OCI-LY7 (cell line): ENCODE results near the gene LLGL1. TPM values are rescaled to one million over a fixed set of nuclear protein-coding genes. Genes with fewer than 3 reads are reported as not detected.

Source experiments
- BruUV-seq: library from RNA; stranded (reverse); fragments of 400-500 nt; replicated peaks from 2 replicates; lab custom pipeline; 2021; lab: Mats Ljungman, UMichigan
- CTCF ChIA-PET: fragments of 300-600 bp; sonication (Branson Sonifier 250); formaldehyde crosslinking; loops from one replicate; lab custom pipeline; 2022; ENCODE audit warnings: antibody characterized with exemption; ENCODE audit not compliant: unreplicated experiment; lab: Charles Lee
- POLR2A ChIA-PET: fragments of 300-600 bp; sonication (Branson Sonifier 250); formaldehyde crosslinking; loops from one replicate; lab custom pipeline; 2022; ENCODE audit warnings: antibody characterized with exemption; lab: Charles Lee
- DNase-seq: peaks from one replicate; pipeline ENCODE4 v3.0.0-alpha.2; 2015; ENCODE audit warnings: low spot score
- H2AFZ ChIP-seq: fragments of 200-600 bp; sonication (generic), shearing (Covaris generic); 2 replicates; pipeline ENCODE4 v1.6.1; 2014; ENCODE audit warnings: mild to moderate bottlenecking, antibody characterized with exemption, low read length, moderate library complexity
- H3K27ac ChIP-seq: fragments of 200-600 bp; sonication (generic); 2 replicates; pipeline ENCODE4 v1.5.1; 2014; ENCODE audit warnings: mixed run types, low read depth, mild to moderate bottlenecking, moderate library complexity, low read length, inconsistent platforms; ENCODE audit not compliant: poor library complexity, severe bottlenecking
- H3K36me3 ChIP-seq: fragments of 200-600 bp; sonication (generic); 2 replicates; pipeline ENCODE4 v1.6.1; 2014; ENCODE audit warnings: mild to moderate bottlenecking, antibody characterized with exemption, low read length, moderate library complexity, mixed read lengths; ENCODE audit not compliant: insufficient read depth
- H3K4me1 ChIP-seq: fragments of 200-600 bp; sonication (generic); 2 replicates; pipeline ENCODE4 v1.5.1; 2014; ENCODE audit warnings: mild to moderate bottlenecking, low read length; ENCODE audit not compliant: insufficient read depth, poor library complexity, severe bottlenecking
- H3K4me2 ChIP-seq: fragments of 200-600 bp; sonication (generic); 2 replicates; pipeline ENCODE4 v1.6.1; 2014; ENCODE audit warnings: mild to moderate bottlenecking, low read length
- H3K4me3 ChIP-seq: fragments of 200-600 bp; sonication (generic); 2 replicates; pipeline ENCODE4 v1.5.1; 2014; ENCODE audit warnings: mild to moderate bottlenecking, low read depth, low read length; ENCODE audit not compliant: poor library complexity, severe bottlenecking
- H3K79me2 ChIP-seq: fragments of 200-600 bp; sonication (generic); 2 replicates; pipeline ENCODE4 v1.6.1; 2016; ENCODE audit warnings: low read depth, mild to moderate bottlenecking, low read length, moderate library complexity, mixed read lengths; ENCODE audit not compliant: insufficient read depth
- H3K9me2 ChIP-seq: fragments of 200-600 bp; sonication (generic); 2 replicates; pipeline ENCODE4 v1.6.1; 2016; ENCODE audit warnings: mild to moderate bottlenecking, low read length, mixed read lengths; ENCODE audit not compliant: insufficient read depth
- H3K9me3 ChIP-seq: fragments of 200-600 bp; sonication (generic); 2 replicates; pipeline ENCODE4 v1.6.1; 2014; ENCODE audit warnings: mild to moderate bottlenecking, mixed run types, low read length, mixed read lengths
- H4K20me1 ChIP-seq: fragments of 200-600 bp; sonication (generic); 2 replicates; pipeline ENCODE4 v1.6.1; 2014; ENCODE audit warnings: mild to moderate bottlenecking, antibody characterized with exemption, low read length, moderate library complexity, mixed read lengths; ENCODE audit not compliant: insufficient read depth
- EZH2phosphoT487 ChIP-seq: fragments of 200-600 bp; sonication (generic); IDR thresholded peaks from 2 replicates; pipeline ENCODE4 v1.6.1; 2018; ENCODE audit warnings: low read depth, borderline replicate concordance, mild to moderate bottlenecking, mixed run types, antibody characterized with exemption, low read length, moderate library complexity, mixed read lengths
- intact Hi-C: fragments of 100-400 bp; cut with micrococcal nuclease; formaldehyde crosslinking; loops from one replicate; pipeline ENCODE4 v1.10.0; 2022; ENCODE audit not compliant: unreplicated experiment
- total RNA-seq, 2 experiments: library from RNA; depleted of rRNA in 1 of 2; stranded (reverse); fragments of >200 nt in 1 of 2; shearing (Covaris generic) in 1 of 2; gene quantifications; 2 replicates each; pipeline ENCODE4 v1.2.3, GENCODE V29; 2014 to 2022
- TF ChIP-seq, protein P1 (sequence below): fragments of 200-600 bp; sonication (generic); conservative IDR thresholded peaks from 2 replicates; pipeline ENCODE4 v1.5.1; 2014; ENCODE audit warnings: mild to moderate bottlenecking, antibody characterized with exemption, low read length, moderate library complexity, mixed read lengths

The LLGL1 gene
- total RNA-seq, 2 experiments from 2014 or later = 14.1 to 19.9 TPM

DNA sequence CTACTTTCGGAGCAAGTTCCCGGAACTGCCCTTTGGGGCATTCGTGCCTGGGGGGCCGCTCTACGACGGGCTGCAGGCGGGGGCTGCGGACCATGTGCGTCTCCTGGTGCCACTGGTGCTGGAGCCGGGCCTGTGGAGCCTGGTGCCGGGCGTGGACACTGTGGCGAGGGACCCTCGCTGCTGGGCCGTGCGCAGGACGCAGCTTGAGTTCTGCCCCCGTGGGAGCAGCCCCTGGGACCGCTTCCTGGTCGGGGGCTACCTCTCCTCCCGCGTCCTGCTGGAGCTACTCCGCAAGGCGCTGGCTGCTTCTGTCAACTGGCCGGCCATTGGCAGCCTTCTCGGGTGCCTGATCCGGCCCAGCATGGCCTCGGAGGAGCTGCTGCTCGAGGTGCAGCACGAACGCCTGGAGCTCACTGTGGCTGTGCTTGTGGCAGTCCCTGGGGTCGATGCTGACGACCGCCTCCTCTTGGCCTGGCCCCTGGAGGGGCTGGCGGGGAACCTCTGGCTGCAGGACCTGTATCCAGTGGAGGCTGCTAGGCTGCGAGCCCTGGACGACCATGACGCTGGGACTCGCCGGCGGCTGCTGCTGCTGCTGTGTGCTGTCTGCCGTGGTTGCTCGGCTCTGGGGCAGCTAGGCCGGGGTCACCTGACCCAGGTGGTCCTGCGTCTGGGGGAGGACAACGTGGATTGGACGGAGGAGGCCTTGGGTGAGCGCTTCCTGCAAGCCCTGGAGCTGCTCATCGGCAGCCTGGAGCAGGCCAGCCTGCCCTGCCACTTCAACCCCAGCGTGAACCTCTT lies 38.6 kb downstream of the LLGL1 start:
- H3K79me2 ChIP-seq = no peaks in the 10 kb centered on the region
- no peaks in the 10 kb centered on the region for H4K20me1 ChIP-seq
- H3K9me2 ChIP-seq = no peaks in the 10 kb centered on the region
- no peak overlapping the region for H2AFZ ChIP-seq
- ChIA-PET CTCF (no interaction called here), POLR2A (no interaction called here)
- H3K4me1 ChIP-seq = peaks cover 18% of the 10 kb centered on the region
- no peak overlapping the region for H3K27ac ChIP-seq
- H3K4me3 ChIP-seq = no peak overlapping the region
- no peak for TF ChIP-seq EZH2phosphoT487
- TF ChIP-seq, protein P1, sequence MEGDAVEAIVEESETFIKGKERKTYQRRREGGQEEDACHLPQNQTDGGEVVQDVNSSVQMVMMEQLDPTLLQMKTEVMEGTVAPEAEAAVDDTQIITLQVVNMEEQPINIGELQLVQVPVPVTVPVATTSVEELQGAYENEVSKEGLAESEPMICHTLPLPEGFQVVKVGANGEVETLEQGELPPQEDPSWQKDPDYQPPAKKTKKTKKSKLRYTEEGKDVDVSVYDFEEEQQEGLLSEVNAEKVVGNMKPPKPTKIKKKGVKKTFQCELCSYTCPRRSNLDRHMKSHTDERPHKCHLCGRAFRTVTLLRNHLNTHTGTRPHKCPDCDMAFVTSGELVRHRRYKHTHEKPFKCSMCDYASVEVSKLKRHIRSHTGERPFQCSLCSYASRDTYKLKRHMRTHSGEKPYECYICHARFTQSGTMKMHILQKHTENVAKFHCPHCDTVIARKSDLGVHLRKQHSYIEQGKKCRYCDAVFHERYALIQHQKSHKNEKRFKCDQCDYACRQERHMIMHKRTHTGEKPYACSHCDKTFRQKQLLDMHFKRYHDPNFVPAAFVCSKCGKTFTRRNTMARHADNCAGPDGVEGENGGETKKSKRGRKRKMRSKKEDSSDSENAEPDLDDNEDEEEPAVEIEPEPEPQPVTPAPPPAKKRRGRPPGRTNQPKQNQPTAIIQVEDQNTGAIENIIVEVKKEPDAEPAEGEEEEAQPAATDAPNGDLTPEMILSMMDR = no peak
- intact Hi-C loops = no loop called here
- DNase-seq = no peak
- H3K9me3 ChIP-seq = no peaks in the 10 kb centered on the region
- H3K4me2 ChIP-seq = no peak overlapping the region
- H3K36me3 ChIP-seq = no peaks in the 10 kb centered on the region; the same call in 1 of the 2 replicates
- no TSS peak for BruUV-seq

DNA sequence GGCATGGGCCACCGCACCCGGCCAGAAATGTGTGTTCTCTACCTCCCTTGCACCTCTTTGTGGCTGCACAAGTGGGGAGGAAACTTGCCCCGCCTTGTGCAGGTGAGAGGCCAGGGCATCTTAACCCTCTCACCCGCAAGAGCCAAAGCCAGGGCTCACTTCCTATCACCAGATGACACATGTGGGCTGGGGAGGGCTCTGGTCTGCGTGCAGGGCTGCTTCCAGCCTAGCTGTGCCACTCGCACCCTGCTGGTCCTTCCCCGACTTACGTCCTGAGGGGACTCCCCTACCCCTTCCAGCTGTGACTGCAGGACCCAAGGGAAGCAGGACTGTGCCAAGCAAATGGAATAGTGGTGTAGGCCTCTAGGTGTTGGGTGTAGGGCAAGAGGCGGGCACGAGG lies 41.9 kb downstream of the LLGL1 start:
- ChIA-PET POLR2A (interaction anchor here (0.6 kb wide), 1 partner anchor 1826 kb away, joined by 3 read pairs; no protein-coding TSS in a partner anchor), CTCF (no interaction called here)
- Histone ChIP-seq H3K79me2 (no peaks in the 10 kb centered on the region), H3K9me3 (no peaks in the 10 kb centered on the region), H4K20me1 (no peaks in the 10 kb centered on the region), H3K36me3 (peaks cover 14% of the 10 kb centered on the region; the same call in 1 of the 2 replicates), H3K27ac (no peak overlapping the region), H3K4me1 (no peaks in the 10 kb centered on the region), H3K4me3 (no peak overlapping the region), H3K4me2 (no peak overlapping the region), H3K9me2 (no peaks in the 10 kb centered on the region), H2AFZ (no peak overlapping the region)
- BruUV-seq = no TSS peak
- TF ChIP-seq, protein P1 = no peak
- no peak for TF ChIP-seq EZH2phosphoT487
- DNase-seq = no peak
- intact Hi-C loops = no loop called here
